GM12873 (cell line): Measurements from ENCODE around the gene NAA80.

Experiments
- CTCF ChIP-seq: IDR thresholded peaks from 2 replicates; pipeline ENCODE4 v1.5.1; 2012; ENCODE audit warnings: low read depth, mild to moderate bottlenecking, moderate library complexity, low read length, control low read depth; ENCODE audit not compliant: insufficient read depth; ENCODE audit errors: missing control alignments

The NAA80 gene

GRCh38 chr3:50322386-50323091 lies 23.3 kb upstream of the NAA80 start, which contains the start of gene HYAL2:
Gene HYAL2 (minus strand): TSS chr3:50322745. CDS start chr3:50320489, 2,256 bp downstream.
- TF ChIP-seq CTCF: no peak

GRCh38 chr3:50322115-50322385 lies 22.8 kb upstream of the NAA80 start:
- no peak for TF ChIP-seq CTCF

- TF ChIP-seq CTCF: peak; percentile 74
These were observed 22.3 kb upstream of the NAA80 start for GRCh38 chr3:50321336-50322114.

GRCh38 chr3:50320853-50321335 lies 21.7 kb upstream of the NAA80 start:
- TF ChIP-seq CTCF: no peak

GRCh38 chr3:50319894-50320625 lies 20.9 kb upstream of the NAA80 start:
- no peak for TF ChIP-seq CTCF

GRCh38 chr3:50319181-50319893 lies 20.1 kb upstream of the NAA80 start:
- TF ChIP-seq CTCF: no peak
